T47D (cell line): Measurements from ENCODE around the gene ZCRB1.

ENCODE experiments used
- DNase-seq, 2 experiments: peaks; one replicate each; pipeline versions ENCODE4 v3.0.0 to v3.0.0-alpha.2; 2011 to 2012; ENCODE audit warnings: low read depth in 1 of 2, low spot score in 1 of 2
- JUND ChIP-seq: IDR thresholded peaks from 2 replicates; pipeline ENCODE4 v1.6.1; 2012; ENCODE audit warnings: low read depth
- in situ Hi-C: cut with HindIII; loops from 2 replicates; pipeline ENCODE4 v1.10.0; 2016; ENCODE audit warnings: low sequenced_read_pairs, low pct_unique_long_range_greater_than_20kb

The ZCRB1 gene

DNA sequence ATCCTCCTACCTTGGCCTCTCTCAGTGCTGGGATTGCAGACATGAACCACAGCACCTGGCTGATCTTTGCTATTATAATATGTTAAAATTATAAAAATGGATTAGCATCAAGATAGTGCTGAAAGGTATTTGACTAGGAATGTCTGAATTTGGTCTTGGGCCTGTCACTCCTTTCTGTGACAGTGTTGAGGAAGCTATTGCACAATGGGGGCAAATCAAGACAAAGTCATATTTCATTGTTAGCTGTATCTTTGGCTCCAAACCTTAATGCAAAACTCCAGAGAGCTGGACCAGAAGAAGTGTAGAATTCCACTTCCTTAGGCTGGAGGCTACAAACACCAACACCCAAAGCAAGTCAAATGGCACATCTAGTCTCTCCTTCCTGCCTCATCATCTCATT lies 42.2 kb downstream of the ZCRB1 start:
- DNase-seq, result no peak
- in situ Hi-C loops, result no loop called here
- no peak for TF ChIP-seq JUND

GRCh38 chr12:42282294-42282693 lies 43.6 kb downstream of the ZCRB1 start:
- no peak for TF ChIP-seq JUND
- in situ Hi-C loops, result no loop called here
- DNase-seq, result no peak

GRCh38 chr12:42281844-42282243 lies 44.0 kb downstream of the ZCRB1 start:
- in situ Hi-C loops, result no loop called here
- DNase-seq, result no peak
- no peak for TF ChIP-seq JUND

DNA sequence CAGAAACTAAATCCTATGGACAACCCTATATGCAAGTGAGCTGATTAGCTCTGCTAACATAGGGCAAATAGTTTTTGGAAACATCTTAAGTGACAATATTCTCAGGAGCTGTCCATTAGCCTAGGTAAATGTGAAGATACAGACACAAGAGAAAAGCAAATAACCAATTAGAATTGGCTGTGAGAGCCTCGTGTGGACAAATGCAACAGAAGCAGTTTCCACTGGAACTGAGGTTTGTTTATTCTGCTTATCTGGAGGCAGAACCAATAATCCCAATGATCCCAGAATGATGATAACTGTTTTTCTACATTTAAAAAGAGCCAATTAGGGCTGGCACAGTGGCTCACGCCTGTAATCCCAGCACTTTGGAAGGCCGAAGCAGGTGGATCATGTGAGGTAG lies 44.6 kb downstream of the ZCRB1 start:
- TF ChIP-seq JUND, result no peak
- in situ Hi-C loops, result no loop called here
- peak in 1 of 2 experiments; percentile 22 for DNase-seq

DNA sequence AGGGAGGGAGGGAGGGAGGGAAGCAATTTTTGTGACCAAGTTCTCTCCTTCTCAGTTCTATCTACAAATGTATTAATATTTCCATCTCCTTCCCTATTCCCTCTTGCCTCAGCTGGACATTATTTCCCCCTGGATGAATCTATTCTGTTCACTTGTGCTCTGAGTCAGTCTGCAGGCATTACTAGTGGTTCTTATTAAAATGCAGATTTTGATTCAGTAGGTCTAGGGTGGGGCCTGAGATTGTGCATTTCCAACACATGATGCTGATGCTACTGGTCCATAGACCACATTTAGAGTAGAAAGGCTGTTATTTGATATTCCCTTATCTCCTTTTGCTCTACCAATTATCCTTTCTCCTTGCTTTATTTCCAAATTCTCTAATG lies 47.8 kb downstream of the ZCRB1 start:
- in situ Hi-C loops, result no loop called here
- TF ChIP-seq JUND, result no peak
- no peak for DNase-seq

DNA sequence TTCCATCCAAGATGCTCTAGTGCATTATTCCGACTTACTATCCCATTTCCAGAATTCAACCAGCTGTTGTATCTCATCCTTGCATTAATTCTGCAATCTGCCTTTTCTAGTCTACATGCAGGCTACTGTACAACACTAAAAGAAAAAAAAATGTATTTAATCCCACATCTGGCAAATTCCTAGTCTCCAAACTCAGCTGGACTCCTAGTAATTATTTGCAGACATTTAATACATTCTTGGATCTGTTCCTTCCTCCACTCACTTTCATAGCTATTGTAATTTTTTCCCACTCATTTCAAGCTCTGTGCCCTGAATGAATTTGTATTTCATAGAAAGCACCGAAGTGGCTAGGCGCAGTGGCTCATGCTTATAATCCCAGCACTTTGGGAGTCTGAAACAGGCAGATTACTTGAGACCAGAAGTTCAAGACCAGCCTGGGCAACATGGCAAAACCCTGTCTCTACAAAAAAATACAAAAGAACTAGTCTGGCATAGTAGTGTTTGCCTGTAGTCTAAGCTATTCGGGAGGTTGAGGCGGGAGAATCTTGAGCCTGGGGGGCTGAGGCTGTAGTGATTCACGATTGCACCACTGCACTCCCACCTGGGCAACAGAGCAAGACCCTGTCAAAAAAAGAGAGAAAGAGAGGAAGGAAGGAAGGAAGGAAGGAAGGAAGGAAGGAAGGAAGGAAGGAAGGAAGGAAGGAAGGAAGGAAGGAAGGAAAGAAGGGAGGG lies 48.3 kb downstream of the ZCRB1 start:
- no peak for DNase-seq
- TF ChIP-seq JUND, result no peak
- in situ Hi-C loops, result no loop called here

- no peak for TF ChIP-seq JUND
- no peak for DNase-seq
- in situ Hi-C loops, result no loop called here
Measured at GRCh38 chr12:42275499-42275898, 50.4 kb downstream of the ZCRB1 start.

DNA sequence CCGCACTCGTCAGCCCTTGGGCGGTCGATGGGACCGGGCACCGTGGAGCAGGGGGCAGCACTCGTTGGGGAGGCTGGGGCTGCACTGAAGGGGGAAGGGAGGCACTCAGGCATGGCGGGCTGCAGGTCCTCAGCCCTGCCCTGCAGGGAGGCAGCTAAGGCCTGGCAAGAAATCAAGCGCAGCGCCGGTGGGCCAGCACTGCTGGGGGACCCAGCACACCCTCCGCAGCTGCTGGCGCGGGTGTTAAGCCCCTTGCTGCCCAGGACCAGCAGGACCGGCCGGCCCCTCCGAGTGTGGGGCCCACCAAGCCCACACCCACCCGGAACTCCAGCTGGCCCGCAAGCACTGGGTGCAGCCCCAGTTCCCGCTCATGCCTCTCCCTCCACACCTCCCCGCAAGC lies 52.2 kb downstream of the ZCRB1 start:
- no peak for TF ChIP-seq JUND
- in situ Hi-C loops, result no loop called here
- DNase-seq, result no peak

- no peak for DNase-seq
- in situ Hi-C loops, result no loop called here
- TF ChIP-seq JUND, result no peak
Measured at GRCh38 chr12:42270596-42270995, 55.3 kb downstream of the ZCRB1 start.

GRCh38 chr12:42267413-42268190 lies 58.3 kb downstream of the ZCRB1 start:
- in situ Hi-C loops, result no loop called here
- DNase-seq, result no peak
- TF ChIP-seq JUND, result no peak

GRCh38 chr12:42266579-42267230 lies 59.2 kb downstream of the ZCRB1 start:
- TF ChIP-seq JUND, result no peak
- in situ Hi-C loops, result no loop called here
- DNase-seq, result peak in 1 of 2 experiments; percentile 52

DNA sequence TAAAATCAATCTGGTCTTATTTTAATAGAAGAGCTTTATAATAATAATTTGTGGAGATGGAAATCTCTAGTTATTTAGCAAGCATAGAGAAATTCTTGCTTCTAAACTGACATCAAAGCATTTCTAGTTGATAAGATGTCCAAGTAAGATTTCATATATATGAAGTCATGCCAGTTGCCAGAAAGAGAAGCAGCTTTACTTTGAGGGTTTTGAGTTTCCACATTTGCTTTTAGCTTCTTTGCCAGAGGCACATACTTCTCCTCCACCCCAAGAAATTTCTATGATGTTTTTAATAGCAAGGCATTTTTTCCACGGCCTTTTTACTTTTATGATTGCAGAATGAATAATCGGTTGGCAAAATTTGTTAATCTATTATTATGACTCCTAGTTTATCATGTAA lies 63.6 kb downstream of the ZCRB1 start:
- in situ Hi-C loops, result no loop called here

More for the DNA sequence above, 63.6 kb downstream of the ZCRB1 start:
- no peak for DNase-seq
- TF ChIP-seq JUND, result no peak
